ENCODE results near the gene SPOP.

SPOP gene

DNA sequence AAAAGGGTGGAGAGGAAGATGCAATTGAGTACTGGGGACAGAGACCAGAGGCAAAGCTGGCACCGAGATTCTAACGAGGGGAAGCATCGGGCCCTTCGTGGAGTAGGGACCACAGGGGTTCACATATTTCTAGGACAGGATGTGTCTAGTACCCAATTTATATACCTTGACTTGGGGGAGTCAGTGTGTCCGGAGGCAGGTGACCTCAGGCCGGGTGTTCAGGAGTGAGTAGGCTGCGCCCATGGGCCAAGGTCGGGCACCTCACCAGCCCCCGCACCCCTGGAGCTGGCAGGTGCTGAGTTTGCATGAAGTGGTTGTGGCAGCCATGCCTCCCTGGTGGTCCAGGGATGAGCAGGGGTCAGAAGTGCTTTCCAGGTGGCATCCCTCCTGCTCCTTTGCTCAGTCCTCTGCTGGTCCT, 110.8 kb downstream of the SPOP start:
- no peak for DNase-seq (ENCODE audit: low read depth)
- no peak overlapping the region for H3K4me3 ChIP-seq (ENCODE audit: low read depth, low read length)
- TF ChIP-seq, protein P1, sequence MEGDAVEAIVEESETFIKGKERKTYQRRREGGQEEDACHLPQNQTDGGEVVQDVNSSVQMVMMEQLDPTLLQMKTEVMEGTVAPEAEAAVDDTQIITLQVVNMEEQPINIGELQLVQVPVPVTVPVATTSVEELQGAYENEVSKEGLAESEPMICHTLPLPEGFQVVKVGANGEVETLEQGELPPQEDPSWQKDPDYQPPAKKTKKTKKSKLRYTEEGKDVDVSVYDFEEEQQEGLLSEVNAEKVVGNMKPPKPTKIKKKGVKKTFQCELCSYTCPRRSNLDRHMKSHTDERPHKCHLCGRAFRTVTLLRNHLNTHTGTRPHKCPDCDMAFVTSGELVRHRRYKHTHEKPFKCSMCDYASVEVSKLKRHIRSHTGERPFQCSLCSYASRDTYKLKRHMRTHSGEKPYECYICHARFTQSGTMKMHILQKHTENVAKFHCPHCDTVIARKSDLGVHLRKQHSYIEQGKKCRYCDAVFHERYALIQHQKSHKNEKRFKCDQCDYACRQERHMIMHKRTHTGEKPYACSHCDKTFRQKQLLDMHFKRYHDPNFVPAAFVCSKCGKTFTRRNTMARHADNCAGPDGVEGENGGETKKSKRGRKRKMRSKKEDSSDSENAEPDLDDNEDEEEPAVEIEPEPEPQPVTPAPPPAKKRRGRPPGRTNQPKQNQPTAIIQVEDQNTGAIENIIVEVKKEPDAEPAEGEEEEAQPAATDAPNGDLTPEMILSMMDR (IDR thresholded peaks at IDR 0.05; ENCODE audit: control insufficient read depth, extremely low read depth, insufficient read depth) = no peak

GRCh38 chr17:49566668-49567071, 111.2 kb downstream of the SPOP start:
- TF ChIP-seq, protein P1 (IDR thresholded peaks at IDR 0.05; ENCODE audit: control insufficient read depth, extremely low read depth, insufficient read depth) = no peak
- DNase-seq (ENCODE audit: low read depth) = no peak

GRCh38 chr17:49565948-49566491, 111.9 kb downstream of the SPOP start:
- DNase-seq (ENCODE audit: low read depth) = no peak
- no peak overlapping the region for H3K4me3 ChIP-seq (ENCODE audit: low read depth, low read length)
- TF ChIP-seq, protein P1 (IDR thresholded peaks at IDR 0.05; ENCODE audit: control insufficient read depth, extremely low read depth, insufficient read depth) = no peak

More at GRCh38 chr17:49566668-49567071, 111.2 kb downstream of the SPOP start:
- H3K4me3 ChIP-seq (ENCODE audit: low read depth, low read length) = no peak overlapping the region

DNA sequence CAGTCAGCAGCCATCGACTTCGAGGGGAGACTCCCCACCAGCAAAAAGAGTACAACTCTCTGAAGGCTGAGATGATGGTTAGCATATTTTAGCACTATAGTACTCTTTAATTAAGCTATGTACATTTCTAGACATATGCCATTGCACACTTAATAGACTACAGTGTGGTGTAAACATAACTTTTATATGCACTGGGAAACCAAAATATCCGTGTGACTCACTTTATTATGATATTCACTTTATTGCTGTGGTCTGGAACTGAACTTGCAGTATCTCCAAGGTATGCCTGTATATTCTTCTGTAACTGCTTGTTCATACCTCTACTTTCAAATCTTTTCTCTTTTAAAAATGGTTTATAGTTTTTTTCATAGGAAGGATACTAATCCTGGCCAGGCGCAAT, 113.3 kb downstream of the SPOP start:
- no peak overlapping the region for H3K4me3 ChIP-seq (ENCODE audit: low read depth, low read length)
- no peak for DNase-seq (ENCODE audit: low read depth)
- TF ChIP-seq, protein P1 (IDR thresholded peaks at IDR 0.05; ENCODE audit: control insufficient read depth, extremely low read depth, insufficient read depth) = no peak

DNA sequence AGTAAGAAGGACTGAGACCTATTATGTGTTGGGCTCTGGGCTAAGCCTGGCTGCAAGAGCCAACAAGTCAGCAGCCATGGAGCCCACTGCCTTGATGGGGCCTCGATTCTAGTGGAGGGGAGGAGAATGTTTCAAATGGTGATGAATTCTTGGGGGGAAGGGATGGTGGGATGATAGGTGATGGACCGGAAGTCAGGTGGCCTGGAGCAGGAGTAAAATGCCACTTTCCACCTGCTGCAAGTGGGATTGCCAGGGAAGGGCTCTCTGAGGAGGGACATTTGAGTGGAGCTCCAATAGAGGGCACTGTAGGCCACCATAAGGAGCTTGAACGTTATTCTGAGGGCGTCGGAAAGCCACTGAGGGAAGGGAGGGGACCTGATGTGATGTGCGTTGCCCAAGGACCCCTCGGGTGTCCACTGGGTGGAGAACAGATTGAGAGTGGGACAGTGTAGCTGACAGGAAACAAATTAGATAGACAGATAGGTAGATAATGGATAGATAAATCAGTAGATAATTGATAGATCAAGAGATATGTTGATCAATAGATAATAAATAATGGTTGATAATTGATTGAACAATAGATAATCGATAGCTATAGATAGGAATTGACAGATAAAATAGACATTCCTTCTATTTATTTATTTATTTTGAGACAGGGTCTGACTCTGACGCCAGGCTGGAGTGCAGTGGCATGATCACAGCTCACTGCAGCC, 120.4 kb downstream of the SPOP start:
- H3K4me3 ChIP-seq (ENCODE audit: low read depth, low read length) = no peak overlapping the region
- TF ChIP-seq, protein P1 (IDR thresholded peaks at IDR 0.05; ENCODE audit: control insufficient read depth, extremely low read depth, insufficient read depth) = peak; percentile 73
- DNase-seq (ENCODE audit: low read depth) = no peak

DNA sequence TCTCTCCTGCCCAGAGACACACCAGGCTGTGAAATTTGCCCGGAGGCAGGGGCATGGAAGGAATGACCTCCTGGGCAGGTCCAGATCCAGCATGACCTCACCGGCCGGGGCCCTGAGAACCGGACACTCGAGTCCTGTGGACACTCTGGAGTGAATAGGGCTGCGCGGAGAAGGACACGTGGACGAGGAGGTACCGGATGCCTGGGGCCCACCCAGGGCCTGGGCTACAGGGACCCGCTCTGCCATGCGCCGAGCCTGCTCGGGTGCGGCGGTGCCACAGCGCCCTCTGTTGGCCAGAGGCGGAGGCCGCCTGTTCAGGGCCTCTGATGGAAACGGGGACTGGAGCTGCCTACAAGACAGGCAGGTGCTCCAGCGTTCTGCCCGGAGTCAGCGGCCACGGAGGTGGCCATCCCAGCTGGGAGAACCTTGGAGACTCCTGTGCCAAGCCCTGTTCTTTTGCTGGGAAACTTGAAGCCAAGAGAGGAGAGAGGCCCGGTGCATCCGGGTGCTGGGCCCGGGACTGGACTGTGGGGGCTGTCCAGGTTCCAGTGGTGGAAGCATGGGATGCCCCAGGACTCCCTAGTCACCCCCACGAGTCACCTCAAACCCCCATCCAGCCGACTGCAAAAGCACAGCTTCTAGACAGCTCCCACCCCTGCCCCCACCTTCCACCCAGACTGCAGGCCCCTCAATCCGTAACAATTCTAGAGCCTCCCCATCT, 121.5 kb downstream of the SPOP start:
- no peak overlapping the region for H3K4me3 ChIP-seq (ENCODE audit: low read depth, low read length)
- no peak for DNase-seq (ENCODE audit: low read depth)
- TF ChIP-seq, protein P1 (IDR thresholded peaks at IDR 0.05; ENCODE audit: control insufficient read depth, extremely low read depth, insufficient read depth) = peak; percentile 97

All from LNCaP clone FGC (cell line).